Astrocyte (in vitro differentiated cells and primary cell): ENCODE results near the gene CTNNA3. TPM values are rescaled to one million over a fixed set of nuclear protein-coding genes. Genes with fewer than 3 reads are reported as not detected.

ENCODE experiments used
- DNase-seq: peaks from one replicate; pipeline ENCODE4 v3.0.0-alpha.2; 2010; ENCODE audit warnings: low read depth
- FAIRE-seq: peaks from 2 replicates; lab custom pipeline; 2011; peaks lifted over from hg19 to GRCh38; lab: Jason Lieb, UNC
- H2AFZ ChIP-seq: 2 replicates; pipeline ENCODE4 v1.6.0; 2012; ENCODE audit warnings: low read depth, low read length, inconsistent platforms
- H3K27ac ChIP-seq: 2 replicates; pipeline ENCODE4 v1.5.1; 2011; ENCODE audit warnings: low read depth, low read length, inconsistent platforms
- H3K27me3 ChIP-seq: 2 replicates; pipeline ENCODE4 v1.6.0; 2011; ENCODE audit warnings: low read length, inconsistent platforms; ENCODE audit not compliant: insufficient read depth
- H3K36me3 ChIP-seq: 2 replicates; pipeline ENCODE4 v1.5.1; 2011; ENCODE audit warnings: low read length, inconsistent platforms; ENCODE audit not compliant: insufficient read depth
- H3K4me1 ChIP-seq: 2 replicates; pipeline ENCODE4 v1.5.1; 2011; ENCODE audit warnings: low read length, inconsistent platforms; ENCODE audit not compliant: insufficient read depth
- H3K4me2 ChIP-seq: 2 replicates; pipeline ENCODE4 v1.6.0; 2012; ENCODE audit warnings: low read length, inconsistent platforms
- H3K4me3 ChIP-seq: 2 replicates; pipeline ENCODE4 v1.5.1; 2011; ENCODE audit warnings: low read depth, mild to moderate bottlenecking, low read length, inconsistent platforms; ENCODE audit not compliant: insufficient read depth
- H3K79me2 ChIP-seq: 2 replicates; pipeline ENCODE4 v1.6.0; 2012; ENCODE audit warnings: mild to moderate bottlenecking, low read length, inconsistent platforms; ENCODE audit not compliant: insufficient read depth
- H3K9ac ChIP-seq: 2 replicates; pipeline ENCODE4 v1.6.0; 2012; ENCODE audit warnings: mild to moderate bottlenecking, low read length, inconsistent platforms
- H3K9me3 ChIP-seq: 2 replicates; pipeline ENCODE4 v1.5.1; 2012; ENCODE audit warnings: low read depth, mild to moderate bottlenecking, low read length, inconsistent platforms; ENCODE audit not compliant: insufficient read depth
- H4K20me1 ChIP-seq: 2 replicates; pipeline ENCODE4 v1.6.0; 2012; ENCODE audit warnings: low read length, inconsistent platforms; ENCODE audit not compliant: insufficient read depth
- H3K27ac Mint-ChIP-seq: one replicate; pipeline ENCODE4 v1.8.0; 2021; ENCODE audit warnings: mild to moderate bottlenecking, mixed read lengths; ENCODE audit not compliant: unreplicated experiment
- H3K27me3 Mint-ChIP-seq: one replicate; pipeline ENCODE4 v1.8.0; 2021; ENCODE audit warnings: low read depth, mixed read lengths; ENCODE audit not compliant: unreplicated experiment
- H3K36me3 Mint-ChIP-seq: one replicate; pipeline ENCODE4 v1.8.0; 2021; ENCODE audit warnings: low read depth, mixed read lengths; ENCODE audit not compliant: unreplicated experiment
- H3K4me1 Mint-ChIP-seq: one replicate; pipeline ENCODE4 v1.8.0; 2021; ENCODE audit warnings: low read depth, mixed read lengths; ENCODE audit not compliant: unreplicated experiment
- H3K4me3 Mint-ChIP-seq: one replicate; pipeline ENCODE4 v1.8.0; 2021; ENCODE audit warnings: mild to moderate bottlenecking, moderate library complexity, mixed read lengths; ENCODE audit not compliant: unreplicated experiment
- H3K9me3 Mint-ChIP-seq: one replicate; pipeline ENCODE4 v1.8.0; 2021; ENCODE audit warnings: mild to moderate bottlenecking, mixed read lengths; ENCODE audit not compliant: unreplicated experiment
- CTCF ChIP-seq: IDR thresholded peaks from 2 replicates; pipeline ENCODE4 v1.5.1; 2011; ENCODE audit warnings: low read depth, mild to moderate bottlenecking, inconsistent platforms, low read length, moderate library complexity; ENCODE audit not compliant: insufficient read depth
- EZH2 ChIP-seq: IDR thresholded peaks from 2 replicates; pipeline ENCODE4 v1.6.1; 2012; ENCODE audit warnings: mild to moderate bottlenecking, low read length, inconsistent platforms; ENCODE audit not compliant: insufficient read depth
- total RNA-seq: library from RNA; stranded (reverse); gene quantifications from 2 replicates; pipeline ENCODE4 v1.2.1, GENCODE V29; 2021

Gene CTNNA3
- total RNA-seq, 1 donor from 2014 or later = 0.73 TPM

DNA sequence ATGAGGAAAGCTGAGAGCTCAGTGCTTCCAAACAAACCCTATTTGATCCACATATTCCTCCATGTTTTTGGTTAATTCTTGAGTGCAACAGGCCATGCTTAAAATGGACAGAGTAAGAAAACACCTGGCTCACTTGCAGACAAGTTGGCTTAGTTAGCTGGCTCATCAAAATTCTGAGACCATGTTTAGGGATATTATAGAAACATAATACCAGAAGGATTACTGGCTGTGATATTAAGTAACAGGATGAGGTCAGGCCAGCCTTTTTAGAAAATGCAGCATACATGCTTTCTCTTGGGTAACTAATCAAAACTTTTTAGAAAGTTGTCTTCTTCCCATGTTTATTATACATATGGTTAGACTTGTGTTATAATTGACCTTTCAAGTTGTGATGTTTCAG lies 1637.4 kb downstream of the CTNNA3 start:
- Histone ChIP-seq H2AFZ (no peak overlapping the region), H3K27ac (no peak overlapping the region), H3K4me1 (no peaks in the 10 kb centered on the region), H3K9me3 (no peaks in the 10 kb centered on the region), H3K4me3 (no peak overlapping the region), H4K20me1 (no peaks in the 10 kb centered on the region), H3K27me3 (no peaks in the 10 kb centered on the region), H3K9ac (no peak overlapping the region), H3K4me2 (no peak overlapping the region), H3K36me3 (no peaks in the 10 kb centered on the region), H3K79me2 (no peaks in the 10 kb centered on the region)
- H3K9me3 Mint-ChIP-seq = no peaks in the 10 kb centered on the region
- no peak overlapping the region for H3K27ac Mint-ChIP-seq
- H3K36me3 Mint-ChIP-seq = no peaks in the 10 kb centered on the region
- FAIRE-seq (no peak), DNase-seq (no peak)
- H3K27me3 Mint-ChIP-seq = no peaks in the 10 kb centered on the region
- H3K4me3 Mint-ChIP-seq = no peak overlapping the region
- TF ChIP-seq CTCF = no peak
- TF ChIP-seq EZH2 = no peak
- H3K4me1 Mint-ChIP-seq = no peaks in the 10 kb centered on the region

DNA sequence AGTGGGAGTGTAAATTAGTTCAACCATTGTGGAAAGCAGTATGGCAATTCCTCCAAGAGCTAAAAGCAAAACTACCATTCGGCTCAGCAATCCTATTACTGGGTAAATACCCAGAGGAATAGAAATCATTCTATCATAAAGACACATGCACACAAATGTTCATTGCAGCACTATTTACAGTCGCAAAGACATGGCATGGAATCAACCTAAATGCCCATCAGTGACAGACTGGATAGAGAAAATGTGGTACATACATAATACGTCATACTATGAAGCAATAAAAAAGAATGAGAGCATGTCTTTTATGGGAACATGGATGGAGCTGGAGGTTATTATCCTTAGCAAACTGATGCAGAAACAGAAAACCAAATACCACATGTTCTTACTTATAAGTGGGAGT lies 1646.7 kb downstream of the CTNNA3 start:
- Mint-ChIP-seq H3K36me3 (peaks cover 3% of the 10 kb centered on the region), H3K4me3 (no peak overlapping the region), H3K9me3 (peaks cover 16% of the 10 kb centered on the region)

More for the DNA sequence above, 1646.7 kb downstream of the CTNNA3 start:
- Histone ChIP-seq H3K27ac (no peak overlapping the region), H2AFZ (no peak overlapping the region), H3K4me3 (no peak overlapping the region), H3K9ac (no peak overlapping the region), H3K4me2 (no peak overlapping the region), H3K9me3 (peaks cover 3% of the 10 kb centered on the region), H4K20me1 (no peaks in the 10 kb centered on the region), H3K27me3 (no peaks in the 10 kb centered on the region), H3K4me1 (no peaks in the 10 kb centered on the region), H3K79me2 (no peaks in the 10 kb centered on the region), H3K36me3 (no peaks in the 10 kb centered on the region)
- H3K4me1 Mint-ChIP-seq = no peaks in the 10 kb centered on the region
- no peak for TF ChIP-seq CTCF
- TF ChIP-seq EZH2 = no peak
- H3K27ac Mint-ChIP-seq = no peak overlapping the region
- H3K27me3 Mint-ChIP-seq = no peaks in the 10 kb centered on the region
- DNase-seq (no peak), FAIRE-seq (no peak)
